HepG2 (cell line): ENCODE data around the gene ACVR2A.

ENCODE experiments used
- ASH2L ChIP-seq: fragments of 300-600, 200-600 bp; sonication (generic); IDR thresholded peaks from 2 replicates; pipeline ENCODE4 v1.7.0; 2017; ENCODE audit warnings: low read depth, mild to moderate bottlenecking, moderate library complexity, mixed read lengths, low read length; ENCODE audit not compliant: insufficient read length
- EP300 ChIP-seq, 3 experiments: sonication (generic) in 1 of 3; formaldehyde crosslinking in 1 of 3; IDR thresholded peaks; 2 replicates each; pipeline versions ENCODE4 v1.5.1 to v1.6.1; 2011 to 2020; ENCODE audit warnings: low read depth in 2 of 3, low read length in 2 of 3, borderline replicate concordance in 1 of 3, improper control_type of control experiment in 1 of 3, mild to moderate bottlenecking in 1 of 3, missing genetic modification reagents in 1 of 3, moderate library complexity in 1 of 3
- TAF1 ChIP-seq: sonication (generic); formaldehyde crosslinking; IDR thresholded peaks from 2 replicates; pipeline ENCODE4 v1.4.0; 2020; ENCODE audit warnings: missing genetic modification reagents
- ZMYM4 ChIP-seq: sonication (generic); formaldehyde crosslinking; IDR thresholded peaks from 2 replicates; pipeline ENCODE4 v1.8.1; 2023; ENCODE audit warnings: mild to moderate bottlenecking, missing genetic modification reagents
- TF ChIP-seq, protein P1 (sequence below): sonication (generic); formaldehyde crosslinking; IDR thresholded peaks from 2 replicates; pipeline ENCODE4 v1.5.0; 2020; ENCODE audit warnings: mild to moderate bottlenecking, missing genetic modification reagents, moderate library complexity

DNA sequence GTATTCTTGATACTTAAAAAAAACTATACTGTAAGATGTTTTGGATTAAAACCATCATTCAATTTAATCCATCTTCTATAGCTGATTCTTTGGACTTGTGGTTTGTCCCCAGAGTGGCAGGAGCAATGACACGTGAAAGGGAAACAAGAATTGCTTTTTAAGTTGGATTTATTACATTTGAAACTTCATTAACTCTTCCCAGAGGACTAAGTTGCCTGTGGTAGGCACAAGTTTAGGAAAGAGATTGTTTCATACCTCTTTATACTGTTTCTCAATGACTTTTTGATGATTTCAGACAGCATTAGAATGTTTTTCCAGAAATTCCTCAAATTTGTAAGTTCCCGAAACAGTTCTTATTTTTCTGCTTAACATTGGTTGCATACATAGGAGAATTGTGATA is 41.3 kb downstream of the ACVR2A start:
- TF ChIP-seq, protein P1, sequence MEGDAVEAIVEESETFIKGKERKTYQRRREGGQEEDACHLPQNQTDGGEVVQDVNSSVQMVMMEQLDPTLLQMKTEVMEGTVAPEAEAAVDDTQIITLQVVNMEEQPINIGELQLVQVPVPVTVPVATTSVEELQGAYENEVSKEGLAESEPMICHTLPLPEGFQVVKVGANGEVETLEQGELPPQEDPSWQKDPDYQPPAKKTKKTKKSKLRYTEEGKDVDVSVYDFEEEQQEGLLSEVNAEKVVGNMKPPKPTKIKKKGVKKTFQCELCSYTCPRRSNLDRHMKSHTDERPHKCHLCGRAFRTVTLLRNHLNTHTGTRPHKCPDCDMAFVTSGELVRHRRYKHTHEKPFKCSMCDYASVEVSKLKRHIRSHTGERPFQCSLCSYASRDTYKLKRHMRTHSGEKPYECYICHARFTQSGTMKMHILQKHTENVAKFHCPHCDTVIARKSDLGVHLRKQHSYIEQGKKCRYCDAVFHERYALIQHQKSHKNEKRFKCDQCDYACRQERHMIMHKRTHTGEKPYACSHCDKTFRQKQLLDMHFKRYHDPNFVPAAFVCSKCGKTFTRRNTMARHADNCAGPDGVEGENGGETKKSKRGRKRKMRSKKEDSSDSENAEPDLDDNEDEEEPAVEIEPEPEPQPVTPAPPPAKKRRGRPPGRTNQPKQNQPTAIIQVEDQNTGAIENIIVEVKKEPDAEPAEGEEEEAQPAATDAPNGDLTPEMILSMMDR (CRISPR knock-in tag): no peak
- TF ChIP-seq ZMYM4 (CRISPR knock-in tag) (no peak), ASH2L (no peak), EP300 (IDR thresholded peaks at IDR 0.05; ENCODE audit: low read depth in 2 of 2, low read length in 2 of 2) (no peak), EP300 (CRISPR knock-in tag; IDR thresholded peaks at IDR 0.05; ENCODE audit: borderline replicate concordance) (no peak), TAF1 (CRISPR knock-in tag) (no peak)
